HL-60/S4 (cell line): Measurements from ENCODE around the gene NFATC2.

Experiments used
- in situ Hi-C: fragments of 300-500 bp; cut with MboI; formaldehyde crosslinking; loops from 2 replicates; pipeline ENCODE4 v1.14.3; 2022; ENCODE audit warnings: low sequenced_read_pairs

Gene NFATC2

DNA sequence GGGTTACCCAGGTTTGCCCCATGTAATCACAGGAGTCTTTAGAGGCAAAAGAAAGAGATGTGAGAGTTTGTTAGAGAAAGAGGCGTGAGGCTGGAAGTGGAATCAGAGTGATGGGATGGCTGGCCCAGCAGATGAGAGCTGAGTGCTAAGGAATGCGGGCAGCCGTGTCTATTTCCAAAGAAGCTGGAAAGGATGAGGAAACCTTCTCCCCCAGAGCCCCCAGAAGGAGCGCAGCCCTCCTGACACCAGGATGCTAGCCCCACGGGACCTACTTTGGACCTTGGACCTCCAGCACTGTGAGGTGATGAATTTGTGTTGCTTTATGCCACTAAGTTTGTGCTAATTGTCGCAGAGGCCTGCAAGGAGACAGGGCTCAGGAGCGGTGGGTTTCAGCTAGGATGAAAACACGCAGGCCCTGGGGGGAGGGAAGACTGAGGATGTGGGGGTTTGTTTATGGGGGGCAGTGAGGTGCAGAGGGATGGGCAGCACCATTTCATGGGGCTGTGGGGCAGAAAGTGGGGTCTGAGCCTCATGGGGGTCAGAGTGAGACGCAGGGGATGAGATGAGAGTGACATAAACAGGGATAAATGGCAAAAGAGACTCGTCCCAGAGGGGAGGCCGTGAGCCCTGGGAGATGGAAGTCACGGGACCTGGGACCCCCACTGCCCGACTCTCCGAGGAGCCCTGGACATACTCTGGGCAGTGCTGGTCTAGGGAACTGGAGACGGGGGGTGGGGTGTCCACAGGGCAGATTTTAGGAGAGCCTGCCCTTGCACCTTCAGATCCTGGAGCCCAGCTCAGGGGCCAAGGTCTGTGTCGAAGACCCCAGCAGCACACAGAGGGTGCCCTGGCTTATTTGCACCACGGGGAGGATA is 160.2 kb downstream of the NFATC2 start:
- in situ Hi-C loops, result no loop called here

GRCh38 chr20:51381557-51381956 is 161.0 kb downstream of the NFATC2 start:
- in situ Hi-C loops, result no loop called here

- in situ Hi-C loops, result no loop called here
Measured at GRCh38 chr20:51380401-51381385, 161.8 kb downstream of the NFATC2 start.

DNA sequence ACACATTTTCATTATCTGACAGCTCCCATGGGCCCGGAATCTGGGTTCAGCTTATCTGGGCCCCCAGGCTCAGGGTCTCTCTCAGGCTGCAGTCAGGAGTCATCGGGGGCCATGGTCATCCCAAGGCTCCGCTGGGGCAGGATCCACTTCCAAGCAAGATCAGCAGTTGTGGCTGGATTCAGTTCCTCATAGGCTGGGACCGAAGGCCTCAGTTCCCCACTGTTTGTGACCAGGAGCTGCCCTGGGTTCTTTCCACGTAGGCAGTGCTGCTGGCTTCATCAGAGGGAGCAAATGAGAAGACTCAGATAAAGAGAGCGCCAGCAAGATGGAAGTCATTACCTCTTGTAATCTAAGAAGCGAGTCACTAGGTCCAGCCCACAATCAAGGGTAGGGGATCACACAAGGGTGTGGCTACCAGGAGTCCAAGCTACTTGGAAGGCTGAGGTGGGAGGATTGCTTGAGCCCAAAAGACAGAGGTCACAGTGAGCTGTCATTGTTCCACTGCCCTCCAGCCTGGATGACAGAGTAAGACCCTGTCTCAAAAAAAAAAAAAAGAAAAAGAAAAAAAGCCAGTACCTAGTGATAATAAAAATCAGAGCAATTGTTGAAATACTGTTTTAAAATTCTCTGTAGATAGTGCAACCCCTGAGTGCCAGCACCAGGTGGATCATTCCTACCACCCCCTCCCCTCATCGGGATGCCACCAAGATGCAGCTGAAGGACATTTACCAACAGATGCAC is 162.7 kb downstream of the NFATC2 start:
- in situ Hi-C loops, result loop anchor here (10.0 kb wide), 2 partner anchors 215 to 245 kb away; no protein-coding TSS in a partner anchor

GRCh38 chr20:51378171-51378928 is 164.2 kb downstream of the NFATC2 start:
- in situ Hi-C loops, result loop anchor here (10.0 kb wide), 2 partner anchors 216 to 246 kb away; no protein-coding TSS in a partner anchor

DNA sequence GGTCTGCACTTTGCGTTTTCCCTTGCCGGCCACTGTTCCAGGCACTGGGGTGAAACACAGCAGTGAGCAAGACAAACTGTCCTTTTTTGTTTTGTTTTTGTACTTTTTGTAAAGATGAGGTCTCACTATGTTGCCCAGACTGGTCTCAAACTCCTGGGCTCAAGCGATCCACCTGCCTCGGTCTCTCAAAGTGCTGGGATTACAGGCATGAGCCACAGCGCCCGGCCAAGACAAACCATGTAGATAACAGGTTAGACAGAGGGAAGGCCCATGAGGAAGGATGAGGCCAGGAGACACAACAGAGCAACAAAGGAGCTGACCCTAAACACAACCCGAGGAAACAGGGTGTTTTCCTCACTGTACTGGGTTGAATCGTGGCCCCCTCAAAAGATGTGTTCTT is 165.4 kb downstream of the NFATC2 start:
- in situ Hi-C loops, result loop anchor here (10.0 kb wide), 2 partner anchors 218 to 248 kb away; no protein-coding TSS in a partner anchor

DNA sequence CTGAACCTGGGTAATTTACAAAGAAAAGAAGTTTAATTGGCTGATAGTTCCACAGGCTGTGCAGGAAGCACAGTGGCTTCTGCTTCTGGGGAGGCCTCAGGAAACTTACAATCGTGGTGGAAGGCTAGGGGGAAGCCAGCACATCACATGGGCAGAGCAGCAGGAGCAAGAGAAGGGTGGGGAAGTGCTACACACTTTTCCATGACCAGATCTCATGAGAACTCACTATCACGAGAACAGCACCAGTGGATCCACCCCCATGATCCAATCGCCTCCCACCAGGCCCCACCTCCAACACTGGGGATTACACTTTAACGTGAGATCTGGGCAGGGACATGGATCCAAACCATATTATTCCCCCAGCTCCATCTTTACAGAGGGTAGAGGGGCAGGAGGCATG is 166.4 kb downstream of the NFATC2 start:
- in situ Hi-C loops, result loop anchor here (10.0 kb wide), 2 partner anchors 219 to 249 kb away; no protein-coding TSS in a partner anchor

DNA sequence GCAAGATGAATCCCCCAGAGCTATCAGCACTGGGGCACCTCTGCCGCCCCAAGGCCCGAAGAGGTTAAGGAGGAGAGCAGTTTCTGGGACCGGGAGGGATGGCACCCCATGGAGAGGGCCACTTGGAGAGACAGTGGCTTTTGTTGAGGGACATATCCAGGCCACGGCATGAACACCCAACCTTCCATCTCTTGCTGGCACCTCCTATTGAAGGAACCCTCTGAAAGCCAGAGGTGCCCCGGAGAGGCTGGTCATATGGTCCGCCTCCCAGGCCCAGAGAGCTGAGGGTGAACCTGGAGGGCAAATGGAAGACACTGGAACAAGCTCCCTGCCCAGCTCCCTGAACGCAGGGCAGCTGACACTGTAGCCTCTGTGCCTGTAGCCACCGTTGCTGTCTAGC is 167.0 kb downstream of the NFATC2 start:
- in situ Hi-C loops, result loop anchor here (10.0 kb wide), 2 partner anchors 219 to 249 kb away; no protein-coding TSS in a partner anchor

DNA sequence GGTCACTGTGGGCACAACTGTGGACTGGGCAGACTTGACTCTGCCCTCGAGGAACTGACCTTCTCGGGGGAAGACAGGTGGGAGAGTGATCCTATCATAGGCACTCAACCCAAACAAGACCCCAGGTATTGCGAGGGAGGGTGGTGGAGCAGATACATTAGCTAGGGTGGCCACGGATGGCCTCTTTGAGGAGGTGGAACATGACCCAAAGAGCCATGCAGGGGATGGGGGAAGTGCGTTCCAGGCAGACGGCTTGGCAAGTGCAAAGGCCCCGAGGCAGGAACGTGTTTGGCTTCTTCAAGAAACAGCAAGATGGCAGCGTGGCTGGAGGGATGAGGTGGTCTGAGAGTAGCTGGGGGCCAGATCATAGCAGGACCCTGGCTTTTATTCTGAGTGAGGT is 167.6 kb downstream of the NFATC2 start:
- in situ Hi-C loops, result loop anchor here (10.0 to 25.0 kb wide), 3 partner anchors 220 to 712 kb away; no protein-coding TSS in a partner anchor

GRCh38 chr20:51374456-51374830 is 168.1 kb downstream of the NFATC2 start:
- in situ Hi-C loops, result loop anchor here (10.0 to 25.0 kb wide), 3 partner anchors 220 to 713 kb away; no protein-coding TSS in a partner anchor

DNA sequence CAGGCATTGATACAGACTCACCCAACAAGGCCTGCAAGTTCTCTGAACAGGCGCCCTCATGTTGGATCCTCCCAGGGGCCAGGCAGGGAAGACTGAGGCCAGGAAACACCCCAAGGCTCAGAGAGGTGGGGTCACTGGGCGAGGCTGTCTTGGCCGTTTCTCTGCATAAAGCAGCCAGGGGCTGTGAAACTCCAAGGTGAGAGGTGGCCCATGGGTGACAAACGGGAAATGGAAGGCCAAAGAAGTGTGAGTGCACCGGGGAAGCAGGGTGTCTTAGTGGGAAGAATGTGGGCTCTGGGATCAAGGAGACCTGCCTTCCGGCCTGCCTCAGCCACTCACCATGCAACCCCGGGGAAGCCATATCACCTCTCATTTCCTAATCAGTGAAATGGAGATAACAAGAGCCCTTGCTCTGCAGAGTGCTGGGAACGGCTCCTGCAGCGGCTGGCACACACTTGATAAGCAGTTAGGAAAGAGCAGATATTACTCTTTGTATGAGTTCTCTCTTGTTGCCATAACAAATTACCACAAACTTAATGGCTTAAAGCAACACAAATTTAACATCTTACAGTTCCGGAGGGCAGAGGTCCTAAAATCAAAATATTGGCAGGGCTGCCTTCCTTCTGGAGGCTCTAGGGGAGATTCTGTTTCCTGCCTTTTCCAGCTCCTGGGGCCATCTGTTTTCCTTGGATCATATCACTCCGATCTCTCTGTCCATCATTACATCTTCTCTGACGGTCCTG is 168.6 kb downstream of the NFATC2 start:
- in situ Hi-C loops, result loop anchor here (10.0 to 25.0 kb wide), 3 partner anchors 221 to 713 kb away; no protein-coding TSS in a partner anchor

DNA sequence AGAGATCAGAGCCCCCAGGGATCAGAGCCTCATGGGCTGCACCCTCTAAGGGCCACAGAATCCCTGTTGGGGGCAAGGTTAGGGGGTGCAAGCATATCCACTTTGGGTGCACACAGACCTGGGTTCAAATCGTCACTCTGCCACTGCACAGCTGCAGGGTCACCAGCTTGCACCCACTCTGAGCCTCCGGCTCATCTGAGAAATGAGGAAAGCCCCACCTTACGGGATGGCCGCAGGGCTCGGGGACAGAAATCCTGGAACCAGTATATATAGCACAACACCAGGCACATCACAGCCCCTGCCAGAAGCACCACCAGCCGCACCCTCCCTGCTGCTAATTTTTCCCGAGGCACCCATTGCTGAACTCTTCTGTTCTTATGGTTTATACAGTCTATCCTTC is 169.6 kb downstream of the NFATC2 start:
- in situ Hi-C loops, result loop anchor here (10.0 to 25.0 kb wide), 3 partner anchors 222 to 714 kb away; no protein-coding TSS in a partner anchor

GRCh38 chr20:51372176-51372803 is 170.2 kb downstream of the NFATC2 start:
- in situ Hi-C loops, result loop anchor here (10.0 to 25.0 kb wide), 3 partner anchors 223 to 715 kb away; no protein-coding TSS in a partner anchor

DNA sequence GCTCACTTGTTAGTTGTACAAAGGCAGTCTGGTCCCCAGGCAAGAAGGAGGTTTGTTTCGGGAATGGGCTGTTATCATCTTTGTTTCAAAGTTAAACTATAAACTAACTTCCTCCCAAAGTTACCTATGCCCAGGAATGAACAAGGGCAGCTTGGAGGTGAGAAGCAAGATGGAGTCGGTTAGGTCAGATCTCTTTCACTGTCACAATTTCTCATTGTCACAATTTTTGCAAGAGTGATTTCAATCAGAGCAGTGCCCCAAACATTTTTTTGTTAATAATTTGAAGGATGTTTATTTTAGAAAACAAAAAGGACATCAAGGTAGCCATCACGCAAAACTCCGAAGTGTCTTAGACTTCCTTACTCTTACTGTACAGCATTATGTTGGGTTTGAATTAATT is 170.8 kb downstream of the NFATC2 start:
- in situ Hi-C loops, result loop anchor here (10.0 to 25.0 kb wide), 3 partner anchors 223 to 716 kb away; no protein-coding TSS in a partner anchor

- in situ Hi-C loops, result loop anchor here (25.0 kb wide), 1 partner anchor 718 kb away; no protein-coding TSS in a partner anchor
Measured at GRCh38 chr20:51369503-51369902, 173.0 kb downstream of the NFATC2 start.

- in situ Hi-C loops, result loop anchor here (25.0 kb wide), 1 partner anchor 719 kb away; no protein-coding TSS in a partner anchor
Measured at GRCh38 chr20:51368461-51369211, 173.9 kb downstream of the NFATC2 start.
